ENCODE results near the gene DTNB.
"Not testable (repeated sequence)": the region's sequence is repeated elsewhere in the genome, so short reads cannot be mapped to it uniquely, and the experiment has no call there.

DTNB gene

GRCh38 chr2:25541378-25541777 is 132.0 kb downstream of the DTNB start:
- in situ Hi-C loops (cut with HindIII; ENCODE audit: low sequenced_read_pairs): no loop called here
- no peak overlapping the region for H3K4me3 ChIP-seq (ENCODE audit: low read depth, low read length)
- no peak for DNase-seq (ENCODE audit: low read depth)
- TF ChIP-seq, protein P1, sequence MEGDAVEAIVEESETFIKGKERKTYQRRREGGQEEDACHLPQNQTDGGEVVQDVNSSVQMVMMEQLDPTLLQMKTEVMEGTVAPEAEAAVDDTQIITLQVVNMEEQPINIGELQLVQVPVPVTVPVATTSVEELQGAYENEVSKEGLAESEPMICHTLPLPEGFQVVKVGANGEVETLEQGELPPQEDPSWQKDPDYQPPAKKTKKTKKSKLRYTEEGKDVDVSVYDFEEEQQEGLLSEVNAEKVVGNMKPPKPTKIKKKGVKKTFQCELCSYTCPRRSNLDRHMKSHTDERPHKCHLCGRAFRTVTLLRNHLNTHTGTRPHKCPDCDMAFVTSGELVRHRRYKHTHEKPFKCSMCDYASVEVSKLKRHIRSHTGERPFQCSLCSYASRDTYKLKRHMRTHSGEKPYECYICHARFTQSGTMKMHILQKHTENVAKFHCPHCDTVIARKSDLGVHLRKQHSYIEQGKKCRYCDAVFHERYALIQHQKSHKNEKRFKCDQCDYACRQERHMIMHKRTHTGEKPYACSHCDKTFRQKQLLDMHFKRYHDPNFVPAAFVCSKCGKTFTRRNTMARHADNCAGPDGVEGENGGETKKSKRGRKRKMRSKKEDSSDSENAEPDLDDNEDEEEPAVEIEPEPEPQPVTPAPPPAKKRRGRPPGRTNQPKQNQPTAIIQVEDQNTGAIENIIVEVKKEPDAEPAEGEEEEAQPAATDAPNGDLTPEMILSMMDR (IDR thresholded peaks at IDR 0.05; ENCODE audit: low read depth, low read length, missing control alignments): no peak

DNA sequence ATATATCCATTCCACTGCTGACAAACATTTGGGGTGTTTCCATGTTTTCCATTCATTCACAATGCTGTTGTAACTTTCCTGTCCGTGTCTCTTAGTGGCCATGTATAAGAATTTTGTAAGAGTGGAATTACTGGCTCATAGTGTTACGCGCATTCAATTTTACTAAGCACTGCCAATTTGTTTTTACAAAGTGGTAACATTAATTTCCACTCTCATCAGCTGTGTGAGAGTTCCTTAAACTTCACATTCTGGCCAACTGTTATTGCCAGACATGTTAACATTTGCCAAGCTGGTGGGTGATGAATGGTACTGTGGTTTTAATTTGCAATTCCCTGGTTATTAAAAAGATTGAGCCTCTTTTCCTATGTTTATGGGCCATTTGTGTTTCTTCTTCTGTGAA is 134.2 kb downstream of the DTNB start:
- in situ Hi-C loops (cut with HindIII; ENCODE audit: low sequenced_read_pairs): no loop called here
- peak; percentile 75 for DNase-seq (ENCODE audit: low read depth)
- no peak overlapping the region for H3K4me3 ChIP-seq (ENCODE audit: low read depth, low read length)
- TF ChIP-seq, protein P1 (IDR thresholded peaks at IDR 0.05; ENCODE audit: low read depth, low read length, missing control alignments): no peak

GRCh38 chr2:25537526-25537925 is 135.9 kb downstream of the DTNB start:
- H3K4me3 ChIP-seq (ENCODE audit: low read depth, low read length): no peak overlapping the region
- in situ Hi-C loops (cut with HindIII; ENCODE audit: low sequenced_read_pairs): no loop called here
- TF ChIP-seq, protein P1 (IDR thresholded peaks at IDR 0.05; ENCODE audit: low read depth, low read length, missing control alignments): no peak
- no peak for DNase-seq (ENCODE audit: low read depth)

DNA sequence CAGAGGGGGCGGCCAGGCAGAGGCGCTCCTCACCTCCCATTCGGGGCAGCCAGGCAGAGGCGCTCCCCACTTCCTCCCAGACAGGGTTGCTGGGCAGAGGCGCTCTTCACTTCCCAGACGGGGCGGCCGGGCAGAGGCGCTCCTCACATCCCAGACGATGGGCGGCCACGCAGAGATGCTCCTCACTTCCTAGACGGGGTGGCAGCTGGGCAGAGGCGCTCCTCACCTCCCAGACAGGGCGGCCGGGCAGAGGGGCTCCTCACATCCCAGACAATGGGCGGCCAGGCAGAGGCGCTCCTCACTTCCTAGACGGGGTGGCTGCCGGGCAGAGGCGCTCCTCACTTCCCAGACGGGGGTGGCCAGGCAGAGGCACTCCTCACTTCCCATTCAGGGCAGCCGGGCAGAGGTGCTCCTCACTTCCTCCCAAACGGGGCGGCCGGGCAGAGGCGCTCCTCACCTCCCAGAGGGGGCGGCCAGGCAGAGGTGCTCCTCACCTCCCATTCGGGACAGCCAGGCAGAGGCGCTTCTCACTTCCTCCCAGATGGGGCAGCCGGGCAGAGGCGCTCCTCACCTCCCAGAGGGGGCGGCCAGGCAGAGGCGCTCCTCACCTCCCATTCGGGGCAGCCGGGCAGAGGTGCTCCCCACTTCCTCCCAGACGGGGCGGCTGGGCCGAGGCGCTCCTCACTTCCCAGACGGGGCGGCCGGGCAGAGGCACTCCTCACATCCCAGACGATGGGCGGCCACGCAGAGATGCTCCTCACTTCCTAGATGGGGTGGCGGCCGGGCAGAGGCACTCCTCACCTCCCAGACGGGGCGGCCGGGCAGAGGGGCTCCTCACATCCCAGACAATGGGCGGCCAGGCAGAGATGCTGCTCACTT is 137.7 kb downstream of the DTNB start:
- H3K4me3 ChIP-seq (ENCODE audit: low read depth, low read length); in situ Hi-C loops (cut with HindIII; ENCODE audit: low sequenced_read_pairs); DNase-seq (ENCODE audit: low read depth): not testable (repeated sequence)

DNA sequence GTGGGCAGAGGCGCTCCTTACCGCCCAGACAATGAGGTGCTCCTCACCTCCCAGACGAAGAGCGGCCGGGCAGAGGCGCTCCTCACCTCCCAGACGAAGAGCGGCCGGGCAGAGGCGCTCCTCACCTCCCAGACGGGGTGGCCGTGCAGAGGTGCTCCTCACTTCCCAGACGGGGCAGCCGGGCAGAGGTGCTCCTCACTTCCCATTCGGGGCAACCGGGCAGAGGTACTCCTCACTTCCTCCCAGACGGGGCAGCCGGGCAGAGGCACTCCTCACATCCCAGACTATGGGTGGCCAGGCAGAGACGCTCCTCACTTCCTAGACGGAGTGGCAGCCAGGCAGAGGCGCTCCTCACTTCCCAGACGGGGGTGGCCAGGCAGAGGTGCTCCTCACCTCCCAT is 138.4 kb downstream of the DTNB start:
- DNase-seq (ENCODE audit: low read depth); H3K4me3 ChIP-seq (ENCODE audit: low read depth, low read length); in situ Hi-C loops (cut with HindIII; ENCODE audit: low sequenced_read_pairs): not testable (repeated sequence)

DNA sequence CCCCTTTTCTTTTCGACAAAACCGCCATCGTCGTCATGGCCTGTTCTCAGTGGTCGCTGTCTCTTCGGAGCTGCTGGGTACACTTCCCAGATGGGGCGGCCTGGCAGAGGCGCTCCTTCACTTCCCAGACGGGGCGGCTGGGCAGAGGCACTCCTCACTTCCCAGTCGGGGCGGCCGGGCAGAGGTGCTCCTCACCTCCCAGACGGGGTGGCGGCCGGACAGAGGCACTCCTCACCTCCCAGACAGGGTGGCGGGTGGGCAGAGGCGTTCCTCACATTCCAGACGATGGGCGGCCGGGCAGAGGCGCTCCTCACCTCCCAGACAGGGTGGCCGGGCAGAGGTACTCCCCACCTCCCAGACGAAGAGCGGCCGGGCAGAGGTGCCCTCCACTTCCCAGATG is 138.9 kb downstream of the DTNB start:
- in situ Hi-C loops (cut with HindIII; ENCODE audit: low sequenced_read_pairs): no loop called here
- TF ChIP-seq, protein P1 (IDR thresholded peaks at IDR 0.05; ENCODE audit: low read depth, low read length, missing control alignments): no peak
- no peak overlapping the region for H3K4me3 ChIP-seq (ENCODE audit: low read depth, low read length)
- DNase-seq (ENCODE audit: low read depth): no peak

DNA sequence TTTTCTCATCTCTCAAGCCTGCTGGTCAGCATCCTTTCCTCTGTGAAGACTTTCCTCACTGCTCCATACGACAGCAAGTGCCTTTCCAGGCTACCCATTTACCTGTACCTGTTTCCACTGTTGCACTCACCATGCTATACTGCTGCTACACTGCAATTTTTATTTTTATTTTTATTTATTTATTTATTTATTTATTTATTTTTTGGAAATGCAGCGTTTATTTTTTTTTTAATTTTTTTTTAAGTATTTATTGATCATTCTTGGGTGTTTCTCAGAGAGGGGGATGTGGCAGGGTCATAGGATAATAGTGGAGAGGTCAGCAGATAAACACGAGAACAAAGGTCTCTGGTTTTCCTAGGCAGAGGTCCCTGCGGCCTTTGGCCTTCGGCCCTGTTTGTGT is 139.6 kb downstream of the DTNB start:
- in situ Hi-C loops (cut with HindIII; ENCODE audit: low sequenced_read_pairs); DNase-seq (ENCODE audit: low read depth); H3K4me3 ChIP-seq (ENCODE audit: low read depth, low read length): not testable (repeated sequence)

GRCh38 chr2:25532521-25532920 is 140.9 kb downstream of the DTNB start:
- TF ChIP-seq, protein P1 (IDR thresholded peaks at IDR 0.05; ENCODE audit: low read depth, low read length, missing control alignments): no peak
- DNase-seq (ENCODE audit: low read depth): no peak
- H3K4me3 ChIP-seq (ENCODE audit: low read depth, low read length): no peak overlapping the region
- in situ Hi-C loops (cut with HindIII; ENCODE audit: low sequenced_read_pairs): no loop called here
